ENCODE results near the gene ZC3H7B. TPM values are rescaled to one million over a fixed set of nuclear protein-coding genes. Genes with fewer than 3 reads are reported as not detected.
A peak's percentile ranks its signal among the peaks of the same experiment; 100 is the strongest.

Gene ZC3H7B
- total and polyA plus RNA-seq, 7 donors, result 13.2 to 43.3 (median 24.3) TPM

DNA sequence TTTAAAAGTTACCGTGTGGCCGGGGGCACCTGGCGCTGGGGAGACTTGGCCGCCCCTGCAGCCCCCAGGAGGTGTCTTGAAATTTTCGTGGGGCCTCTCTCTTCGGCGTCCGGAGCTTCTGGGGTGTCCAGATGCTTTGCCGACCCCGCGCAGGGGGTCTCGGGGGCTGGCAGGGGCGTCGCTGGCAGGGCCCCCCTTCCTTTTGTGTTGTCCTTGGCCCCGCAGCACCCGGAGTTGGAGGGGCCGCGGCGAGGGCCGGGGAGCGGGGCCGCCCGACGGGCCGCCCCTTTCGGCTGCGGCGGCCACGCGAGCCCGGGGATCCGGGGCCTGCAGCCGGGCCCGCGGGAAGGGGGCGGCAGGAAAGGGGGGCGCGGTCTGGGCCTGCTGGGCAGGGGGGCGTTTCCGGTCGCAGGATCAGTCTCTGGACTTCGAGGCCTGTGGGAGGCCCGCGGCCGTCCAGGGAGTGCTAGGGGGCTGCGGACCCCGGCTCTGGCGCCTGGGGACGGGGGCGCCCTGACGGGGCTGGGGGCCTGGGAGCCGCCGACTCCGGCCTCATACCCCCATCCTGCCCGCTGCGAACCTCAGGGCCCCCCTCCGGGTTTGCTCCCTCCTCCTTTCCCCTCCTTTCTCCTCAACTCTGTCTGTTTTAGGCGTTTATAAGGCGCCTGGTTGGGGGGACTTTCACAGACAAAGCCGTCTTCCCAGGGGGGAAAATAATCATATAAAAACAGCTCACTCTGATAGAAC is 869 bp downstream of the ZC3H7B start:
- intact Hi-C loops (cut with DNase I), result loop anchor here (5.0 kb wide), 3 partner anchors 65 to 320 kb away; partner anchors contain the start of genes DESI1 and XRCC6
- DNase-seq, result no peak
- peaks cover 0 to 31% (median 28%) of the 10 kb centered on the region in 4 donors for H3K4me1 ChIP-seq
- peak overlapping the region; percentile 81 to 92 (median 88) for H3K27ac ChIP-seq
- H3K27me3 ChIP-seq, result no peaks in the 10 kb centered on the region
- TF ChIP-seq POLR2A (IDR thresholded peaks at IDR 0.05) (no peak), EP300 (IDR thresholded peaks at IDR 0.05) (no peak), POLR2AphosphoS5 (IDR thresholded peaks at IDR 0.05) (no peak)
- TF ChIP-seq, protein P1, sequence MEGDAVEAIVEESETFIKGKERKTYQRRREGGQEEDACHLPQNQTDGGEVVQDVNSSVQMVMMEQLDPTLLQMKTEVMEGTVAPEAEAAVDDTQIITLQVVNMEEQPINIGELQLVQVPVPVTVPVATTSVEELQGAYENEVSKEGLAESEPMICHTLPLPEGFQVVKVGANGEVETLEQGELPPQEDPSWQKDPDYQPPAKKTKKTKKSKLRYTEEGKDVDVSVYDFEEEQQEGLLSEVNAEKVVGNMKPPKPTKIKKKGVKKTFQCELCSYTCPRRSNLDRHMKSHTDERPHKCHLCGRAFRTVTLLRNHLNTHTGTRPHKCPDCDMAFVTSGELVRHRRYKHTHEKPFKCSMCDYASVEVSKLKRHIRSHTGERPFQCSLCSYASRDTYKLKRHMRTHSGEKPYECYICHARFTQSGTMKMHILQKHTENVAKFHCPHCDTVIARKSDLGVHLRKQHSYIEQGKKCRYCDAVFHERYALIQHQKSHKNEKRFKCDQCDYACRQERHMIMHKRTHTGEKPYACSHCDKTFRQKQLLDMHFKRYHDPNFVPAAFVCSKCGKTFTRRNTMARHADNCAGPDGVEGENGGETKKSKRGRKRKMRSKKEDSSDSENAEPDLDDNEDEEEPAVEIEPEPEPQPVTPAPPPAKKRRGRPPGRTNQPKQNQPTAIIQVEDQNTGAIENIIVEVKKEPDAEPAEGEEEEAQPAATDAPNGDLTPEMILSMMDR (IDR thresholded peaks at IDR 0.05), result no peak
- H3K36me3 ChIP-seq, result no peaks in the 10 kb centered on the region
- H3K9me3 ChIP-seq, result no peaks in the 10 kb centered on the region
- 0 to 1% methylated on average over 60 of the region's 60 CpGs for WGBS, 2 donors
- peak overlapping the region; percentile 78 to 99 (median 95) for H3K4me3 ChIP-seq

GRCh38 chr22:41302811-41303210 is 1.5 kb downstream of the ZC3H7B start:
- intact Hi-C loops (cut with DNase I), result loop anchor here (5.0 kb wide), 3 partner anchors 64 to 319 kb away; partner anchors contain the start of genes DESI1 and XRCC6
- no peaks in the 10 kb centered on the region for H3K27me3 ChIP-seq
- H3K36me3 ChIP-seq, result no peaks in the 10 kb centered on the region
- TF ChIP-seq POLR2AphosphoS5 (IDR thresholded peaks at IDR 0.05) (no peak), POLR2A (IDR thresholded peaks at IDR 0.05) (no peak), EP300 (IDR thresholded peaks at IDR 0.05) (no peak)
- TF ChIP-seq, protein P1 (IDR thresholded peaks at IDR 0.05), result no peak
- H3K4me1 ChIP-seq, result peaks cover 0 to 37% (median 30%) of the 10 kb centered on the region in 4 donors
- WGBS, 2 donors, result 10 to 17% methylated on average over 5 of the region's 5 CpGs
- no peak for DNase-seq
- H3K27ac ChIP-seq, result peak overlapping the region; percentile 81 to 92 (median 88)
- peak overlapping the region; percentile 78 to 99 (median 95) for H3K4me3 ChIP-seq
- no peaks in the 10 kb centered on the region for H3K9me3 ChIP-seq

DNA sequence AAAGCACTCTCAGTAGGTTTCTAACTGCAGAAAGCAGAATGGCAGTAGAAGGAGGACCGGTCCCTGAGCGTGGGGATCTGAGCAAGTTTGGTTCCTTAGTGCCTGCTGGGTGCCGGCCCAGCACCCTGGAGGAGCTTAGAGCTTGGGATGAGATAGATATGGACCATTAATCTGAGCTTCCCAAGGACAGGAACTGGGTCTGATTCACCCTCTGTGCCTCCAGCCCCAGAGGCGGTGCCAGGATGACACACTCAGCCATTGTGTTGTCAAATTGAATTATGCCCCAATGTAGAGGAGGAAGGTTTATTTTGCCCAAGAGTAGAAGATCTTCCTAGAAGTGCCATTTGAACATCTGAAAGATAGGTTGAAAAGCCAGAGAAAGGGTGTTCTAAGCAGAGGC is 4.3 kb downstream of the ZC3H7B start:
- H3K4me1 ChIP-seq, result peaks cover 0 to 44% (median 32%) of the 10 kb centered on the region in 4 donors
- peaks cover 0 to 5% (median 0%) of the 10 kb centered on the region in 4 donors for H3K36me3 ChIP-seq
- TF ChIP-seq, protein P1 (IDR thresholded peaks at IDR 0.05), result no peak
- TF ChIP-seq POLR2AphosphoS5 (IDR thresholded peaks at IDR 0.05), result peak in 1 of 4 donors; percentile 9
- WGBS, 2 donors, result 91 to 94% methylated on average over 4 of the region's 4 CpGs
- H3K4me3 ChIP-seq, result no peak overlapping the region
- H3K27ac ChIP-seq, result peak overlapping the region in 3 of 4 donors; percentile 17 to 38 (median 27)
- no peaks in the 10 kb centered on the region for H3K9me3 ChIP-seq
- DNase-seq, result no peak
- H3K27me3 ChIP-seq, result no peaks in the 10 kb centered on the region
- intact Hi-C loops (cut with DNase I), result no loop called here

- H3K4me3 ChIP-seq, result no peak overlapping the region
- H3K36me3 ChIP-seq, result peaks cover 0 to 5% (median 0%) of the 10 kb centered on the region in 4 donors
- DNase-seq, result peak; percentile 76
- 68 to 76% methylated on average over 3 of the region's 3 CpGs for WGBS, 2 donors
- H3K27ac ChIP-seq, result peak overlapping the region; percentile 28 to 73 (median 56)
- H3K9me3 ChIP-seq, result no peaks in the 10 kb centered on the region
- H3K4me1 ChIP-seq, result peaks cover 0 to 31% (median 19%) of the 10 kb centered on the region in 4 donors
- TF ChIP-seq EP300 (IDR thresholded peaks at IDR 0.05) (no peak), POLR2A (IDR thresholded peaks at IDR 0.05) (no peak), POLR2AphosphoS5 (IDR thresholded peaks at IDR 0.05) (no peak)
- TF ChIP-seq, protein P1 (IDR thresholded peaks at IDR 0.05), result no peak
- intact Hi-C loops (cut with DNase I), result no loop called here
- no peaks in the 10 kb centered on the region for H3K27me3 ChIP-seq
Observed at GRCh38 chr22:41308054-41308453, 6.7 kb downstream of the ZC3H7B start.
